NCI-H510A (cell line): ENCODE measurements around the gene CBLIF.
"Not testable (repeated sequence)": the region's sequence is repeated elsewhere in the genome, so short reads cannot be mapped to it uniquely, and the experiment has no call there.

Experiments
- DNase-seq: peaks from one replicate; lab custom pipeline; 2025; lab: John Stamatoyannopoulos, UW

The CBLIF gene

DNA sequence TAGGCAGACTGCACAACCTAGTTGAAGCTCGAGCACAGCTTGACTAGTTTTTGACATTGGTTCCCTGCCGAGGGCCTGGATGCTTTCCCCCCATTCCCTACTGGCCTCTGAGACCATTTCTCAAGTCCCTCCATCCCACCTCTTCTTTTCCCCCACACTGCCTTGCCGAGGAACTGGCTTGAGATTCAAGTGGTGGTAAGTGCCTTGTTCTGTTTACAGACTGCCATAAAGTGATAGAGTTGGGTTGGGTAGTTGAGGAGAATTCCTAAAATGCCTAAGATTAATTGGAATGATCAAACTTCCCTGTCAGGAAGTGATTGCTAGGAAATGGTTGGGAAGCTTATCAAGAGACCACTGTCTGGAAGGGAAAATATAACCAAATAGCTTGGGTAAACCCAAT is 50.9 kb downstream of the CBLIF start:
- DNase-seq, result no peak

DNA sequence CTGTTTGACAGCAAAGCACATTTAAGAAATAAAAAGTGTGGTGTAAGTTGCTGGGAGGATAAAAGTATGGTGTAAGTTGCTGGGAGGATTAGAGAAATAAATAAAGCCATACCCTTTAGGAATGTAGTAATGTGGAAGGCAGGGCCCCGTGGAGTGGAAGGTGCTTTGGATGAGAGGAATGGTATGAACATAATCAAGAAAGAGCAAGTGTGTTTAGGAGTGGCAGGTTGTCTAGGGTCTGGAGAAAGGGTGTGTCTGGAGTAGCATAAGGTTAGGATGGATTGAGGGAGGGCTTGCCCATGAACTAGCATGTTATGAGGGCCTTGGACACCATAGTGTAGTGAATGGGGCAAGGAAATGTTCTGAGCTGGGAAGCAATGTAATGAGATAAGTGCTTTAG is 52.8 kb downstream of the CBLIF start:
- no peak for DNase-seq

DNA sequence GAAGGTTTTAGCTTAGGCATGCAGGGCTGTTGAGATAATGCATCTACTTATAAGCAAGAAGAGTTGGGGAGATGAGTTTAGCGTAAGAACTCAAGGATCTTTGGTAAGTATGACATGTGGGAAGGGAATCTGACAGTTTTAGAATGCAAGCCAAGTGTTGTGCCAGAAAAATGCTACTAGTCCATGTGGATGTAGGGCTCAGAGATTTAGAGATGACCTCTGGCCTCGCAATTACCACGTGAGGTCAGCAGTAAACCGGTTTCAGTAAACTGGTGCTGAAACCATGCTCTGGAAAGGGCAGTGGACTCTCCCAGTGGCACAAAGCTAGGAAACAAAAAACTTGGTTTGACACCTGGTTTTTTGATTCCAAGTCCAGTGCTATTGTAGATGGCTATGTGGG is 53.7 kb downstream of the CBLIF start:
- DNase-seq, result no peak

DNA sequence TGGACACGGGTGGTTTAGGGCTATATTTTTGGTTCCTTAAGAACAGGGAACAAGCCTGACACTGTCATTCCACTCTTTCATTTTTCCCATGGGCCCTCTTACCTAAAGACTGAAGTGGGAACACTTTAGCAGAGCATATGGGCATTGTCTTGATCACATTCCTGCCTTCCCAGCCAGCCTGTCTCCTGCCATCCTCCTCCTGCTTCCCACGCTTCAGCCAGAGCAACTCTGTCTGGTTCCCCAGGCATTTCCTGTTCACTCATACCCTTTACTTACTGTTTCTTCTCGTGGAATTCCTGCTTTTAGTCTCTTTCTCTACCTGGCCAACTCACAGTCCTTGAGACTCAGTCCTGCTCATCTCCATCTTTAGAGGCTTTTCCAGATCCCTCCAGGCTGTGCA is 57.5 kb downstream of the CBLIF start:
- no peak for DNase-seq

DNA sequence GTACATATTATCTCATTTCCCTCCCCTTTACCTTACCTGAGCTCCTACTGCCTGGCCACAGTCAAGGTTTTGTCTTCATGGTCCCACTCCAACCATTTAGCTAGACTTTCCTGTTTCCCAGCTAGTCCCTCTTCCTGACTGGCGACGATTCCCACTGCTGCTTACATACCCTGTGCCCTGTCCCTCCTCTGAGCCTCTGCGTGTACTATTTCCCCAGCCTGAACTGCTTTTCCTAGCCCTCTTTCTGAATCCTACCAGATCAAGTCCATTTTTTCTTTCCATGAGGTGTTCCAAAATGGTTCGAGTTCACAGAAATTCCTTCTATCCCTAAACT is 58.1 kb downstream of the CBLIF start:
- no peak for DNase-seq

DNA sequence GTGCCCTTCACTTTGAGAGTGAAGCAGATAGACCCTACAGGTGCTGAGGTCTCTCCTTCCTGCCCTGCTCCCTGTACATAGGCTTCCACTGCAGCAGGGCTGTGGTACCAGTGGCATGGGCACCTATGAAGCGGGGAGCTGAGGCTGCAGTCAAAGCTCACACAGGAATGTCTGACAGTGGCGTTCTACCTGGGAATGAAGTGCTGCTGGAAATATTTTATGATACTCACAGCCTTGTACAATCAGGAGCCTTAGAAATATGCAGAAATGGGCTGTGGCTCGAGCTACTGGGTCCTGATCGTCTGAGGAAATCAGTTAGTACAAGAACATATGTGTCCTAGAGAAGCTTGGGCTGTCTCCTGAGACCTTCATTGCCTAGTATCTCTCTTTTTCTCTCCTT is 59.5 kb downstream of the CBLIF start:
- no peak for DNase-seq

DNA sequence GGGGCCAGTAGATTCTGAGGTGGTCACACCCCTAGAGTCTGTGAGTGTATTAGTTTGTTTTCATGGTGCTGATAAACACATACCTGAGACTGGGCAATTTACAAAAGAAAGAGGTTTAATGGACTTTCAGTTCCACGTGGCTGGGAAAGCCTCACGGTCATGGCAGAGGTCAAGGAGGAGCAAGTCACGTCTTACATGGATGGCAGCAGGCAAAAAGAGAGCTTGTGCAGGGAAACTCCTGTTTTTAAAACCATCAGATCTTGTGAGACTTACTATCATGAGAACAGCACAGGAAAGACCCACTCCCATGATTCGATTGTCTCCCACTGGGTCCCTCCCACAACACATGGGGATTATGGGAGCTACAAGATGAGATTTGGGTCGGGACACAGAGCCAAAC is 60.9 kb downstream of the CBLIF start:
- not testable (repeated sequence) for DNase-seq

DNA sequence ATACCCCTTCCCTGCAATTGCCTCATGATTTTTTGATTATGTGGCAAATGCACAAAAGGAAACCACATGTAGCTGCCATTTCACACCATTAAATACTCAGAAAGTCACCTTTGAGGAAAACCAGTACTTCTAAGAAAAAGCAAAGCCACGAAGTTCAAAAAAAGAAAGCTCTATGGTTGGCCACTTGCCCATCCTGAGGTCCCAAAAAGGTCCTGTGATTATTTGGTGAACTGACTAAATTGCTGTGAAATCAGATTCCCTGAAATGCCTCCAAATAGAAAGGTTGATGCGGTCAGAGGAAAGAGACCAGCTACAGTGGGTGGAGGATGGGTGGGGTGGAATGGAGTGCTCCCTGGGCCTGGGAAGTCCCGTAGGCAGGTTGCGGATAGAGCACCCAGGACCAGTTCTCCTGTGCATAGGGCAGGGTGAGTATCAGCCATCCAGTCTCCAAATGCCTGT is 61.6 kb downstream of the CBLIF start:
- no peak for DNase-seq

DNA sequence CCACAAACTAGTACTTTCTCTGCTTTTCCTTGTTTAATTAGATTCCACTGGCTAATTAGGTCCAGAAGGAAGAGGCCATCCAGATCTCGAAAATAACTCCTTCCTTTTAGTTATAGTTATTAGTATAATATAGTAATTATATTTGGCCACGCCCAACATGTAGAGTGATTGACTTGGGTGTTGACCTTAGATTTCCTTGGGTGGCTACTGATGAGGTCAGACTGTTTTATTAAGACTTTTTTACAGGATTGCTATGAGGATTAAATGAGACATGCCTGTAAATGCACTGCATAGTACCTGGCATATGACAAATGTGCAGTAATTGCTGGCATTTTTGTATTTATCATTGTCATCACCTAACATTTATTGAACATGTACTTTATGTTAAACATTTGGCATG is 63.2 kb downstream of the CBLIF start:
- no peak for DNase-seq

DNA sequence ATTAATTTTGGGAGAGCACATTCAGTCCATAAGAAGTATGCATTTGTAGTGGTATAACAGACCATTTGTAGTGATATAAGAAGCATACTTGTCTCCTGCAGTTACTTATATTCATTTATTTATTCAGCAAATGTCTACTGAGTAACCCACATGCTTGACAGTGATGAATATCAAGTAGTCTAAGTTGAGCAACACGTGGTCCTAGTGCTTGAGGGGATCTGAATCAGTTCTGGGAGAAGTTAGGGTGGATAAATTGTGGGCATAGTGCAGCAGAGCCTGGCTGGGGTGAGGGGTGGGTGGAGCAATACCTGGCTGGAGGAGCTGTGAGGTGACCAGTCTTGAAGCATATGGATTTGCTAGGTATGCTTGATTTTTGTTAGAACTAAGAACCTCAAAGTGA is 65.8 kb downstream of the CBLIF start:
- DNase-seq, result no peak
